GM12878 (cell line): ENCODE data around the gene SEC61A1. TPM values are rescaled to one million over a fixed set of nuclear protein-coding genes. Genes with fewer than 3 reads are reported as not detected.

Experiments used
- ATAC-seq: fragments of 200-7000 bp; cut with Tn5 transposase; 3 replicates; pipeline ENCODE4 v1.9.1; 2020; ENCODE audit warnings: mild to moderate bottlenecking, moderate library complexity
- BruUV-seq: library from RNA; stranded (reverse); fragments of 400-500 nt; replicated peaks from 2 replicates; lab custom pipeline; 2021; lab: Mats Ljungman, UMichigan
- CTCF ChIA-PET: fragments of 300-600 bp; sonication (Branson Sonifier 250); formaldehyde crosslinking; extraction: SDS; loops from one replicate; lab custom pipeline; 2021; ENCODE audit warnings: inconsistent platforms; lab: Yijun Ruan, JAX
- POLR2A ChIA-PET: fragments of 350-600 bp; formaldehyde crosslinking; extraction: SDS; loops from one replicate; lab custom pipeline; 2021; ENCODE audit warnings: inconsistent platforms; lab: Charles Lee
- RAD21 ChIA-PET: fragments of 300-600 bp; sonication (Branson Sonifier 250); formaldehyde crosslinking; loops from one replicate; lab custom pipeline; 2023; ENCODE audit warnings: antibody characterized with exemption; ENCODE audit not compliant: unreplicated experiment; lab: Charles Lee
- SMC1A ChIA-PET: fragments of 300-600 bp; sonication (Branson Sonifier 250); formaldehyde crosslinking; loops from one replicate; lab custom pipeline; 2023; ENCODE audit not compliant: unreplicated experiment, uncharacterized antibody; lab: Charles Lee
- DNase-seq: peaks from one replicate; pipeline ENCODE4 v3.0.0-alpha.2; 2011; ENCODE audit warnings: low read depth, low spot score
- FAIRE-seq: peaks from 3 replicates; lab custom pipeline; 2011; peaks lifted over from hg19 to GRCh38; lab: Jason Lieb, UNC
- H2AFZ ChIP-seq: 2 replicates; pipeline ENCODE4 v1.6.0; 2011; ENCODE audit warnings: low read depth, low read length, control low read depth; ENCODE audit not compliant: control insufficient read depth
- H3K27ac ChIP-seq: 2 replicates; pipeline ENCODE4 v1.5.1; 2011; ENCODE audit warnings: control low read depth; ENCODE audit not compliant: control insufficient read depth, insufficient read depth
- H3K27me3 ChIP-seq, 2 experiments: replicated peaks in 1 of 2; 2 replicates each; pipeline versions ENCODE4 v1.6.0 to v1.6.1; 2011; ENCODE audit warnings: low read length in 1 of 2; ENCODE audit not compliant: control insufficient read depth in 2 of 2, insufficient read depth in 2 of 2
- H3K36me3 ChIP-seq, 2 experiments: 2 replicates each; pipeline ENCODE4 v1.5.1; 2011; ENCODE audit warnings: low read length in 1 of 2; ENCODE audit not compliant: control insufficient read depth in 2 of 2, insufficient read depth in 2 of 2
- H3K4me1 ChIP-seq: 2 replicates; pipeline ENCODE4 v1.6.1; 2011; ENCODE audit warnings: mild to moderate bottlenecking, low read length, moderate library complexity, mixed read lengths; ENCODE audit not compliant: control insufficient read depth, insufficient read depth
- H3K4me2 ChIP-seq: 2 replicates; pipeline ENCODE4 v1.6.0; 2011; ENCODE audit warnings: control low read depth; ENCODE audit not compliant: control insufficient read depth, insufficient read depth
- H3K4me3 ChIP-seq: fragments of 200-600 bp; sonication (generic); 2 replicates; pipeline ENCODE4 v1.5.1; 2016
- H3K79me2 ChIP-seq: 2 replicates; pipeline ENCODE4 v1.6.0; 2011; ENCODE audit warnings: low read length; ENCODE audit not compliant: control insufficient read depth, insufficient read depth
- H3K9ac ChIP-seq: 2 replicates; pipeline ENCODE4 v1.8.0; 2011; ENCODE audit warnings: low read length, control low read depth, mixed read lengths; ENCODE audit not compliant: control insufficient read depth, insufficient read depth
- H3K9me3 ChIP-seq: replicated peaks from 3 replicates; pipeline ENCODE4 v1.5.1; 2011; ENCODE audit warnings: mild to moderate bottlenecking, low read length; ENCODE audit not compliant: control insufficient read depth, insufficient read depth
- H4K20me1 ChIP-seq: 2 replicates; pipeline ENCODE4 v1.6.0; 2011; ENCODE audit not compliant: control insufficient read depth, insufficient read depth
- DPF2 ChIP-seq: fragments of 450-650 bp; IDR thresholded peaks from 2 replicates; pipeline ENCODE4 v1.6.1; 2017; ENCODE audit warnings: mild to moderate bottlenecking
- FOXK2 ChIP-seq: fragments of 450-650 bp; IDR thresholded peaks from 2 replicates; pipeline ENCODE4 v1.6.1; 2017; ENCODE audit warnings: mild to moderate bottlenecking, moderate library complexity
- HCFC1 ChIP-seq: fragments of 150-350 bp; IDR thresholded peaks from 2 replicates; pipeline ENCODE4 v1.6.1; 2014; ENCODE audit warnings: low read length
- IKZF2 ChIP-seq, 2 experiments: fragments of 450-650 bp; IDR thresholded peaks; 2 replicates each; pipeline ENCODE4 v1.6.1; 2017; ENCODE audit warnings: mild to moderate bottlenecking in 2 of 2, moderate library complexity in 2 of 2
- NFXL1 ChIP-seq: fragments of 450-650 bp; IDR thresholded peaks from 2 replicates; pipeline ENCODE4 v1.6.1; 2017; ENCODE audit warnings: antibody characterized with exemption, mild to moderate bottlenecking, borderline replicate concordance
- RCOR1 ChIP-seq: conservative IDR thresholded peaks from 2 replicates; pipeline ENCODE4 v1.6.1; 2012; ENCODE audit warnings: low read depth, low read length, improper control_type of control experiment
- RUNX3 ChIP-seq: IDR thresholded peaks from 2 replicates; pipeline ENCODE4 v1.6.1; 2012; ENCODE audit warnings: low read length, inconsistent platforms
- ZZZ3 ChIP-seq: IDR thresholded peaks from 2 replicates; pipeline ENCODE4 v1.6.1; 2011; ENCODE audit warnings: low read depth; ENCODE audit not compliant: control insufficient read depth, insufficient read length
- WGBS: methylation state at CpG from one replicate; pipeline ENCODE4 v1.1.6; 2016; ENCODE audit warnings: low lambda C conversion rate; ENCODE audit not compliant: insufficient replicate concordance, insufficient coverage; ENCODE audit errors: missing lambda C conversion rate; 5-methylcytosine and 5-hydroxymethylcytosine counted together
- in situ Hi-C: fragments of 300-500 bp; cut with MboI; formaldehyde crosslinking; loops from 9 replicates; pipeline ENCODE4 v1.14.3; 2018; ENCODE audit warnings: mixed read lengths
- intact Hi-C: fragments of 100-400 bp; cut with micrococcal nuclease; formaldehyde crosslinking; loops from one replicate; pipeline ENCODE4 v1.14.2; 2022; ENCODE audit not compliant: unreplicated experiment
- polyA plus RNA-seq, 11 experiments: library from polyadenylated mRNA; depleted of rRNA in 4 of 11; unstranded in 6 of 11; stranded (reverse) in 5 of 11; fragments of >200 nt; fragmentation: Nextera tagmentation in 4 of 11; fragmentation: Illumina TruSeq in 1 of 11; extraction: Ambion mirVana in 4 of 11; extraction: Trizol in 1 of 11; gene quantifications; 1 replicate in 1 of 11; 2 replicates in 10 of 11; pipeline versions ENCODE4 v1.2.1 to v1.2.3, GENCODE V29; 2011 to 2016; ENCODE audit warnings: inconsistent platforms in 2 of 11, missing spikeins in 2 of 11, low read depth in 1 of 11
- total RNA-seq, 4 experiments: library from RNA; depleted of rRNA in 3 of 4; stranded (reverse); fragments of >200 nt in 3 of 4; fragmentation: Illumina TruSeq in 1 of 4; extraction: Trizol in 1 of 4; gene quantifications; 2 replicates each; pipeline versions ENCODE4 v1.2.1 to v1.2.3, GENCODE V29; 2013 to 2021
- TF ChIP-seq, protein P1 (sequence below): fragments of 450-650 bp; IDR thresholded peaks from 2 replicates; pipeline ENCODE4 v1.6.1; 2017; ENCODE audit warnings: antibody characterized with exemption, mild to moderate bottlenecking, moderate library complexity
- TF ChIP-seq, protein P2 (sequence below): IDR thresholded peaks from 2 replicates; pipeline ENCODE4 v1.6.1; 2012; ENCODE audit warnings: low read depth, low read length, improper control_type of control experiment

Gene SEC61A1
- total and polyA plus RNA-seq, 10 of the 15 experiments (the other 5 are each of a cell fraction or from before 2014, with no cell fraction given) = 5.2 to 265 (median 142) TPM

DNA sequence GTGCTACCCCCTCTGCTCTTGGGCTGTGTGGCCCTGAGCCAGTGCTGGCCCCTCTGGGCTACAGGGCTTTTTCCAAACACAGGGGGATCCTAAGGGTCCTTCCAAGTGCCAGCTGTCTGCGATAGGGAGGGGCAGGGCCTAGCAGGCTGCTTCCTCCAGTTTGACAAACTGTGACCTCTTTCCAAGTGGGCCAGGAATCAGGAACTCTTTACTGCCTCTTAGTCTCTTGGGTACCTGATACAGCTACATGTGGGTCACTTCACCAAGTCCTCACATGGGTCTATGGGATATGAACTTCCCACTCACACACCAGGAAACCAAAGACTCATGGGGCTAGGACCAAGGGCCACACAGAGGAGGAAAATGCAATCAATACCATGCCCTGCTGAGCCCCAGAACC lies 25.4 kb downstream of the SEC61A1 start:
- Histone ChIP-seq H2AFZ (no peak overlapping the region), H3K27ac (no peak overlapping the region), H3K79me2 (no peaks in the 10 kb centered on the region), H3K9me3 (no peaks in the 10 kb centered on the region), H4K20me1 (no peaks in the 10 kb centered on the region), H3K4me1 (peaks cover 4% of the 10 kb centered on the region), H3K9ac (no peak overlapping the region), H3K27me3 (no peaks in the 10 kb centered on the region), H3K36me3 (peaks cover 7 to 12% of the 10 kb centered on the region in 2 experiments; a peak in 3 of 4 replicates), H3K4me2 (no peak overlapping the region), H3K4me3 (no peak overlapping the region)
- ChIA-PET SMC1A (no interaction called here), RAD21 (no interaction called here), CTCF (no interaction called here), POLR2A (no interaction called here)
- ATAC-seq (no peak), FAIRE-seq (no peak), DNase-seq (no peak)
- WGBS = 100% methylated on average over 1 of the region's 1 CpG
- BruUV-seq = no TSS peak
- no peak for TF ChIP-seq ZZZ3
- no peak for TF ChIP-seq HCFC1
- TF ChIP-seq, protein P1, sequence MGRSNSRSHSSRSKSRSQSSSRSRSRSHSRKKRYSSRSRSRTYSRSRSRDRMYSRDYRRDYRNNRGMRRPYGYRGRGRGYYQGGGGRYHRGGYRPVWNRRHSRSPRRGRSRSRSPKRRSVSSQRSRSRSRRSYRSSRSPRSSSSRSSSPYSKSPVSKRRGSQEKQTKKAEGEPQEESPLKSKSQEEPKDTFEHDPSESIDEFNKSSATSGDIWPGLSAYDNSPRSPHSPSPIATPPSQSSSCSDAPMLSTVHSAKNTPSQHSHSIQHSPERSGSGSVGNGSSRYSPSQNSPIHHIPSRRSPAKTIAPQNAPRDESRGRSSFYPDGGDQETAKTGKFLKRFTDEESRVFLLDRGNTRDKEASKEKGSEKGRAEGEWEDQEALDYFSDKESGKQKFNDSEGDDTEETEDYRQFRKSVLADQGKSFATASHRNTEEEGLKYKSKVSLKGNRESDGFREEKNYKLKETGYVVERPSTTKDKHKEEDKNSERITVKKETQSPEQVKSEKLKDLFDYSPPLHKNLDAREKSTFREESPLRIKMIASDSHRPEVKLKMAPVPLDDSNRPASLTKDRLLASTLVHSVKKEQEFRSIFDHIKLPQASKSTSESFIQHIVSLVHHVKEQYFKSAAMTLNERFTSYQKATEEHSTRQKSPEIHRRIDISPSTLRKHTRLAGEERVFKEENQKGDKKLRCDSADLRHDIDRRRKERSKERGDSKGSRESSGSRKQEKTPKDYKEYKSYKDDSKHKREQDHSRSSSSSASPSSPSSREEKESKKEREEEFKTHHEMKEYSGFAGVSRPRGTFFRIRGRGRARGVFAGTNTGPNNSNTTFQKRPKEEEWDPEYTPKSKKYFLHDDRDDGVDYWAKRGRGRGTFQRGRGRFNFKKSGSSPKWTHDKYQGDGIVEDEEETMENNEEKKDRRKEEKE = no peak
- TF ChIP-seq IKZF2 (IDR thresholded peaks at IDR 0.05) = no peak
- TF ChIP-seq RUNX3 = no peak
- TF ChIP-seq, protein P2, sequence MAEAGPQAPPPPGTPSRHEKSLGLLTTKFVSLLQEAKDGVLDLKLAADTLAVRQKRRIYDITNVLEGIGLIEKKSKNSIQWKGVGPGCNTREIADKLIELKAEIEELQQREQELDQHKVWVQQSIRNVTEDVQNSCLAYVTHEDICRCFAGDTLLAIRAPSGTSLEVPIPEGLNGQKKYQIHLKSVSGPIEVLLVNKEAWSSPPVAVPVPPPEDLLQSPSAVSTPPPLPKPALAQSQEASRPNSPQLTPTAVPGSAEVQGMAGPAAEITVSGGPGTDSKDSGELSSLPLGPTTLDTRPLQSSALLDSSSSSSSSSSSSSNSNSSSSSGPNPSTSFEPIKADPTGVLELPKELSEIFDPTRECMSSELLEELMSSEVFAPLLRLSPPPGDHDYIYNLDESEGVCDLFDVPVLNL = no peak
- no peak for TF ChIP-seq FOXK2
- TF ChIP-seq RCOR1 = no peak
- TF ChIP-seq DPF2 = no peak
- TF ChIP-seq NFXL1 = no peak
- intact Hi-C loops = no loop called here
- in situ Hi-C loops = loop anchor here (25.0 kb wide), 1 partner anchor 535 kb away; no protein-coding TSS in a partner anchor
